ENCODE results near the gene BORCS8.

- no peak for TF ChIP-seq ZNF274 (IDR thresholded peaks at IDR 0.05; ENCODE audit: low read depth, low read length)
- no peak for TF ChIP-seq YY1 (IDR thresholded peaks at IDR 0.05; ENCODE audit: insufficient read depth, insufficient read length)
- no peak for TF ChIP-seq SUZ12 (IDR thresholded peaks at IDR 0.05; ENCODE audit: extremely low read depth, insufficient read depth, insufficient read length)
Observed at GRCh38 chr19:19147344-19147743, 44.6 kb downstream of the BORCS8 start.

All from NT2/D1 (cell line).